H9 (cell line): Measurements from ENCODE around the gene COL17A1. TPM values are rescaled to one million over a fixed set of nuclear protein-coding genes. Genes with fewer than 3 reads are reported as not detected.

Experiments
- DNase-seq: peaks from one replicate; pipeline ENCODE4 v3.0.0-alpha.2; 2017
- H2AFZ ChIP-seq: one replicate; pipeline ENCODE4 v1.6.1; 2013; ENCODE audit warnings: mild to moderate bottlenecking, low read length, control low read depth, moderate library complexity
- H2AK5ac ChIP-seq: 2 replicates; pipeline ENCODE4 v1.6.1; 2013; ENCODE audit warnings: low read length, control low read depth, mixed read lengths; ENCODE audit not compliant: insufficient read length
- H2BK120ac ChIP-seq: one replicate; pipeline ENCODE4 v1.6.1; 2013; ENCODE audit warnings: low read depth, mild to moderate bottlenecking, low read length, control low read depth, inconsistent platforms; ENCODE audit not compliant: poor library complexity, severe bottlenecking
- H2BK12ac ChIP-seq: 2 replicates; pipeline ENCODE4 v1.6.1; 2013; ENCODE audit warnings: low read length, control low read depth, mixed read lengths, low read depth; ENCODE audit not compliant: insufficient read length
- H2BK15ac ChIP-seq: 2 replicates; pipeline ENCODE4 v1.6.1; 2013; ENCODE audit warnings: low read depth, low read length, control low read depth
- H2BK20ac ChIP-seq: one replicate; pipeline ENCODE4 v1.6.1; 2013; ENCODE audit warnings: low read depth, mild to moderate bottlenecking, low read length, control low read depth, inconsistent platforms; ENCODE audit not compliant: poor library complexity, severe bottlenecking
- H2BK5ac ChIP-seq: 2 replicates; pipeline ENCODE4 v1.6.1; 2013; ENCODE audit warnings: low read length, control low read depth, mixed read lengths; ENCODE audit not compliant: insufficient read length
- H3K14ac ChIP-seq: 2 replicates; pipeline ENCODE4 v1.6.1; 2013; ENCODE audit warnings: low read length, control low read depth; ENCODE audit not compliant: insufficient read depth
- H3K18ac ChIP-seq: 2 replicates; pipeline ENCODE4 v1.6.1; 2013; ENCODE audit warnings: low read depth, mild to moderate bottlenecking, mixed read lengths, low read length, control low read depth; ENCODE audit not compliant: insufficient read length
- H3K23ac ChIP-seq: 2 replicates; pipeline ENCODE4 v1.6.1; 2013; ENCODE audit warnings: low read length, control low read depth, mixed read lengths, low read depth; ENCODE audit not compliant: insufficient read length
- H3K23me2 ChIP-seq: 2 replicates; pipeline ENCODE4 v1.6.1; 2013; ENCODE audit warnings: low read depth, mild to moderate bottlenecking, mixed read lengths, low read length, control low read depth; ENCODE audit not compliant: insufficient read length, poor library complexity, severe bottlenecking
- H3K27ac ChIP-seq: 2 replicates; pipeline ENCODE4 v1.5.1; 2013; ENCODE audit warnings: low read length, control low read depth, mixed read lengths, low read depth; ENCODE audit not compliant: insufficient read length
- H3K27me3 ChIP-seq: 2 replicates; pipeline ENCODE4 v1.6.1; 2013; ENCODE audit warnings: low read length, control low read depth, inconsistent platforms; ENCODE audit not compliant: insufficient read depth
- H3K4ac ChIP-seq: 2 replicates; pipeline ENCODE4 v1.6.1; 2013; ENCODE audit warnings: low read depth, mild to moderate bottlenecking, control low read depth, inconsistent platforms, low read length, moderate library complexity
- H3K4me1 ChIP-seq: 2 replicates; pipeline ENCODE4 v1.6.1; 2013; ENCODE audit warnings: low read length, control low read depth, inconsistent platforms; ENCODE audit not compliant: insufficient read depth
- H3K4me2 ChIP-seq: 2 replicates; pipeline ENCODE4 v1.6.1; 2013; ENCODE audit warnings: low read length, control low read depth, mixed read lengths; ENCODE audit not compliant: insufficient read length, insufficient read depth
- H3K56ac ChIP-seq: 2 replicates; pipeline ENCODE4 v1.6.1; 2013; ENCODE audit warnings: low read depth, mild to moderate bottlenecking, mixed read lengths, low read length, control low read depth; ENCODE audit not compliant: insufficient read length
- H3K79me1 ChIP-seq: 2 replicates; pipeline ENCODE4 v1.6.1; 2013; ENCODE audit warnings: low read depth, mild to moderate bottlenecking, moderate library complexity, low read length, control low read depth, inconsistent platforms; ENCODE audit not compliant: insufficient read depth, poor library complexity, severe bottlenecking
- H3K79me2 ChIP-seq: 2 replicates; pipeline ENCODE4 v1.6.1; 2013; ENCODE audit warnings: low read length, control low read depth, inconsistent platforms; ENCODE audit not compliant: insufficient read depth
- H3K9ac ChIP-seq: 2 replicates; pipeline ENCODE4 v1.6.1; 2013; ENCODE audit warnings: low read length, control low read depth, mixed read lengths; ENCODE audit not compliant: insufficient read length; ENCODE audit errors: extremely low read depth
- H3K9me3 ChIP-seq: one replicate; pipeline ENCODE4 v1.6.1; 2013; ENCODE audit warnings: low read depth, low read length, inconsistent platforms; ENCODE audit not compliant: control insufficient read depth
- H3T11ph ChIP-seq: one replicate; pipeline ENCODE4 v1.6.1; 2013; ENCODE audit warnings: mild to moderate bottlenecking, low read length, control low read depth, inconsistent platforms
- H4K20me1 ChIP-seq: one replicate; pipeline ENCODE4 v1.6.1; 2013; ENCODE audit not compliant: control insufficient read depth, insufficient read length, insufficient read depth
- H4K5ac ChIP-seq: 2 replicates; pipeline ENCODE4 v1.6.1; 2013; ENCODE audit warnings: low read depth, mild to moderate bottlenecking, mixed read lengths, low read length, control low read depth; ENCODE audit not compliant: insufficient read length
- H4K8ac ChIP-seq: replicated peaks from 2 replicates; pipeline ENCODE4 v1.6.1; 2013; ENCODE audit warnings: low read length, control low read depth, mixed read lengths, low read depth; ENCODE audit not compliant: insufficient read length
- H4K91ac ChIP-seq: 2 replicates; pipeline ENCODE4 v1.6.1; 2013; ENCODE audit warnings: low read depth, mild to moderate bottlenecking, moderate library complexity, mixed read lengths, low read length, control low read depth; ENCODE audit not compliant: insufficient read length
- H3K27ac Mint-ChIP-seq, 3 experiments: 2 replicates in 2 of 3; 3 replicates in 1 of 3; pipeline ENCODE4 v1.8.0; 2020 to 2021; ENCODE audit warnings: mixed read lengths in 3 of 3, mild to moderate bottlenecking in 1 of 3, moderate library complexity in 1 of 3
- H3K27me3 Mint-ChIP-seq: 2 replicates; pipeline ENCODE4 v1.8.0; 2021; ENCODE audit warnings: low read depth, mild to moderate bottlenecking, moderate library complexity, mixed read lengths
- H3K36me3 Mint-ChIP-seq, 3 experiments: 2 replicates in 2 of 3; 3 replicates in 1 of 3; pipeline ENCODE4 v1.8.0; 2020 to 2021; ENCODE audit warnings: low read depth in 3 of 3, mixed read lengths in 3 of 3; ENCODE audit not compliant: insufficient read depth in 1 of 3
- H3K4me1 Mint-ChIP-seq, 2 experiments: 2 replicates each; pipeline ENCODE4 v1.8.0; 2020; ENCODE audit warnings: mixed read lengths in 2 of 2
- H3K4me3 Mint-ChIP-seq, 2 experiments: 2 replicates in 1 of 2; 3 replicates in 1 of 2; pipeline ENCODE4 v1.8.0; 2020 to 2021; ENCODE audit warnings: mild to moderate bottlenecking in 2 of 2, mixed read lengths in 2 of 2, moderate library complexity in 1 of 2
- H3K9me3 Mint-ChIP-seq, 2 experiments: 2 replicates in 1 of 2; 3 replicates in 1 of 2; pipeline ENCODE4 v1.8.0; 2020; ENCODE audit warnings: mild to moderate bottlenecking in 2 of 2, mixed read lengths in 2 of 2, moderate library complexity in 1 of 2
- CTCF ChIP-seq: fragments of 200-600 bp; sonication (generic); conservative IDR thresholded peaks from 3 replicates; pipeline ENCODE4 v1.8.0; 2021; ENCODE audit warnings: antibody characterized with exemption, mild to moderate bottlenecking
- total RNA-seq: library from RNA; stranded (reverse); gene quantifications from 2 replicates; pipeline ENCODE4 v1.2.1, GENCODE V29; 2021

COL17A1 gene
- total RNA-seq, 1 experiment from 2014 or later, result 1.9 TPM

GRCh38 chr10:103985726-103986125, 100.0 kb downstream of the COL17A1 start:
- Histone ChIP-seq H3T11ph (no peak overlapping the region), H3K27me3 (no peaks in the 10 kb centered on the region), H2AFZ (no peak overlapping the region), H3K27ac (no peak overlapping the region), H3K23me2 (no peaks in the 10 kb centered on the region), H3K4ac (no peak overlapping the region), H3K9me3 (no peaks in the 10 kb centered on the region), H2BK5ac (no peak overlapping the region), H4K8ac (no peak overlapping the region), H2AK5ac (no peak overlapping the region), H4K20me1 (no peaks in the 10 kb centered on the region), H3K9ac (no peak overlapping the region), H4K5ac (no peak overlapping the region), H3K4me2 (no peak overlapping the region), H2BK15ac (no peak overlapping the region), H3K56ac (no peak overlapping the region), H2BK120ac (no peak overlapping the region), H4K91ac (no peak overlapping the region), H3K23ac (no peak overlapping the region), H3K4me1 (no peaks in the 10 kb centered on the region), H2BK20ac (no peak overlapping the region), H3K79me2 (no peaks in the 10 kb centered on the region), H2BK12ac (no peak overlapping the region), H3K14ac (no peak overlapping the region), H3K18ac (no peak overlapping the region), H3K79me1 (peaks cover 5% of the 10 kb centered on the region)
- H3K27me3 Mint-ChIP-seq, result no peaks in the 10 kb centered on the region
- no peak for TF ChIP-seq CTCF
- no peaks in the 10 kb centered on the region for H3K36me3 Mint-ChIP-seq
- H3K27ac Mint-ChIP-seq, result no peak overlapping the region
- no peak for DNase-seq
- H3K9me3 Mint-ChIP-seq, result no peaks in the 10 kb centered on the region
- no peak overlapping the region for H3K4me3 Mint-ChIP-seq
- H3K4me1 Mint-ChIP-seq, result peaks cover 8 to 13% of the 10 kb centered on the region in 2 experiments
